Osteoblast (primary cell): Measurements from ENCODE around the gene STK32A. TPM values are rescaled to one million over a fixed set of nuclear protein-coding genes. Genes with fewer than 3 reads are reported as not detected.

Source experiments
- DNase-seq: peaks from one replicate; pipeline ENCODE4 v3.0.0; 2011; ENCODE audit warnings: low spot score, mixed read lengths; ENCODE audit not compliant: insufficient read length; ENCODE audit errors: missing footprints
- H2AFZ ChIP-seq: 2 replicates; pipeline ENCODE4 v1.6.0; 2011; ENCODE audit warnings: mild to moderate bottlenecking, low read length
- H3K27ac ChIP-seq: 2 replicates; pipeline ENCODE4 v1.5.1; 2011; ENCODE audit warnings: mild to moderate bottlenecking, low read depth, low read length, moderate library complexity
- H3K27me3 ChIP-seq: 2 replicates; pipeline ENCODE4 v1.6.0; 2012; ENCODE audit warnings: mild to moderate bottlenecking, control low read depth, inconsistent platforms, low read length, moderate library complexity; ENCODE audit not compliant: insufficient read depth
- H3K36me3 ChIP-seq: 2 replicates; pipeline ENCODE4 v1.5.1; 2011; ENCODE audit warnings: mild to moderate bottlenecking, low read length, control low read depth, moderate library complexity; ENCODE audit not compliant: insufficient read depth
- H3K4me1 ChIP-seq: 2 replicates; pipeline ENCODE4 v1.5.1; 2011; ENCODE audit warnings: mild to moderate bottlenecking, low read length, control low read depth, moderate library complexity; ENCODE audit not compliant: insufficient read depth
- H3K4me2 ChIP-seq: 2 replicates; pipeline ENCODE4 v1.6.0; 2011; ENCODE audit warnings: mild to moderate bottlenecking, low read length; ENCODE audit not compliant: insufficient read depth
- H3K4me3 ChIP-seq: fragments of 200-600 bp; sonication (generic); 3 replicates; pipeline ENCODE4 v1.5.1; 2012; ENCODE audit warnings: mild to moderate bottlenecking, low read length, inconsistent platforms; ENCODE audit not compliant: insufficient read depth
- H3K79me2 ChIP-seq: 2 replicates; pipeline ENCODE4 v1.6.0; 2012; ENCODE audit warnings: mild to moderate bottlenecking, low read length, control low read depth, inconsistent platforms; ENCODE audit not compliant: insufficient read depth
- H3K9me3 ChIP-seq: 2 replicates; pipeline ENCODE4 v1.5.1; 2011; ENCODE audit warnings: low read depth, low read length, control low read depth
- H4K20me1 ChIP-seq: 2 replicates; pipeline ENCODE4 v1.6.0; 2012; ENCODE audit warnings: mild to moderate bottlenecking, low read length, control low read depth; ENCODE audit not compliant: insufficient read depth
- total RNA-seq: library from RNA; depleted of rRNA; stranded (reverse); fragments of >200 nt; gene quantifications from 2 replicates; pipeline ENCODE4 v1.2.3, GENCODE V29; 2012
- TF ChIP-seq, protein P1 (sequence below): IDR thresholded peaks from 2 replicates; pipeline ENCODE4 v1.5.1; 2011; ENCODE audit warnings: mild to moderate bottlenecking, low read depth, low read length, moderate library complexity; ENCODE audit errors: extremely low read depth

The STK32A gene
- total RNA-seq, 1 donor, result 1.8 TPM

DNA sequence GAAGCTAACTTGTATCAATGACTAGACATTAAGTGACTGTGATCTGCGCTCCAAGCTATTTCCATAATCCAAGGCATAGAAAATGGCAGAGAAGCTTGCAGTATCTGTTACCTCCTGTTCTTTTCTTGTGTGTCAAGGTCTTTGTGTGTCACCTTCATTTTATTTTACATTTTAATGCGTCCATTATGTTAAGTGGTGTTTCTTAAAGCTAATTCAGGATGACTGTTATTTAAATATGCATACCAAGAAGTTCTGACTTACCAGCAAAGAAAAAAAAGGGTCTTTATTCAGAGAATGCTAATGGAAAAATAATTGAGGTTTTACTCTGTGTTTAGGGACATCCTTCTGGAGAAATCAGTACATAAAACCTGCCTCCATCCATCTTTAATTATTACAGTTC, 52.3 kb downstream of the STK32A start:
- Histone ChIP-seq H4K20me1 (no peaks in the 10 kb centered on the region), H3K4me2 (no peak overlapping the region), H3K27me3 (no peaks in the 10 kb centered on the region), H3K9me3 (no peaks in the 10 kb centered on the region), H3K79me2 (no peaks in the 10 kb centered on the region), H3K27ac (no peak overlapping the region), H3K4me1 (no peaks in the 10 kb centered on the region), H3K4me3 (no peak overlapping the region), H2AFZ (no peak overlapping the region), H3K36me3 (no peaks in the 10 kb centered on the region)
- no peak for DNase-seq
- TF ChIP-seq, protein P1, sequence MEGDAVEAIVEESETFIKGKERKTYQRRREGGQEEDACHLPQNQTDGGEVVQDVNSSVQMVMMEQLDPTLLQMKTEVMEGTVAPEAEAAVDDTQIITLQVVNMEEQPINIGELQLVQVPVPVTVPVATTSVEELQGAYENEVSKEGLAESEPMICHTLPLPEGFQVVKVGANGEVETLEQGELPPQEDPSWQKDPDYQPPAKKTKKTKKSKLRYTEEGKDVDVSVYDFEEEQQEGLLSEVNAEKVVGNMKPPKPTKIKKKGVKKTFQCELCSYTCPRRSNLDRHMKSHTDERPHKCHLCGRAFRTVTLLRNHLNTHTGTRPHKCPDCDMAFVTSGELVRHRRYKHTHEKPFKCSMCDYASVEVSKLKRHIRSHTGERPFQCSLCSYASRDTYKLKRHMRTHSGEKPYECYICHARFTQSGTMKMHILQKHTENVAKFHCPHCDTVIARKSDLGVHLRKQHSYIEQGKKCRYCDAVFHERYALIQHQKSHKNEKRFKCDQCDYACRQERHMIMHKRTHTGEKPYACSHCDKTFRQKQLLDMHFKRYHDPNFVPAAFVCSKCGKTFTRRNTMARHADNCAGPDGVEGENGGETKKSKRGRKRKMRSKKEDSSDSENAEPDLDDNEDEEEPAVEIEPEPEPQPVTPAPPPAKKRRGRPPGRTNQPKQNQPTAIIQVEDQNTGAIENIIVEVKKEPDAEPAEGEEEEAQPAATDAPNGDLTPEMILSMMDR, result no peak

DNA sequence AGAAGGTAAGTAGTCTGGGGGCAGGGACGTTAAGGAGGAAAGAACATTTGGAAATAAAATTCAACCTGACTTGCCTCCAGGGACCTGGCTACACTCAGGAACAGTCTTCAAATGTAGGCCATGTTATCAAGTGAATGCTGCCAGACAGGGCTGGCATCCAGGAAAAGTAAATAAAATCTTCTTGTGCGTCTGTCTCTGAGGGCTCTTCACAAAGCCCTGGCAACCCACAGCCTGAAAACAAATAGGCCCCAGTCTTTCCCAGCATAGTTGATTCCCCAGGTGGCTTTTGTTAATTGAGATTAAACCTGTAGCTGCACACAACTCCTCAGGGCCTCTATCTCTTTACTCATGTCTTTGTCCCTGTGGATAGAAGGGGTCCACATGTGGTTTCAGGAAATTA, 55.4 kb downstream of the STK32A start:
- Histone ChIP-seq H3K27me3 (no peaks in the 10 kb centered on the region), H3K4me3 (no peak overlapping the region), H4K20me1 (no peaks in the 10 kb centered on the region), H3K4me2 (no peak overlapping the region), H3K9me3 (no peaks in the 10 kb centered on the region), H3K4me1 (no peaks in the 10 kb centered on the region), H3K79me2 (no peaks in the 10 kb centered on the region), H3K27ac (no peak overlapping the region), H2AFZ (no peak overlapping the region), H3K36me3 (no peaks in the 10 kb centered on the region)
- no peak for DNase-seq
- TF ChIP-seq, protein P1, result no peak

DNA sequence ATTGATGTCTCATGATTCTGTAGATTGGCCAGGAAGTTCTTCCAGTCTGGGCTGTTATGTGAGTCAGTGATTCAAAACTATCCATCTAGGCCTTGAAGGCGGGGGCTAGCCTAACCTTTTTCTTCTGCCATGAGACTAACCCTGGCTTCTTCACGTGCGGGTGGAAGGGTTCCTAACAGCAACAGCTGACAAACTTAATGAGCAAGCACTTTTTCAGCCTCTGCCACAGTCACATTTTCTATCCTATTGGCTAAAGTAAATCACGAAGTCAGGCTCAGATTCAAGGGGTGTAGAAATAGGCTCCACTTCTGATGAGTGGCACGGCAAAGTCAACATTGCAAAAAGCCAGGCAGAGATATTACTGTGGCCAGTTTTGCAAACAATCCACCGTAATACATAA, 68.4 kb downstream of the STK32A start:
- TF ChIP-seq, protein P1, result no peak
- Histone ChIP-seq H2AFZ (peak overlapping the region; percentile 58), H3K4me3 (peak overlapping the region; percentile 38), H3K4me1 (peaks cover 21% of the 10 kb centered on the region), H3K27me3 (no peaks in the 10 kb centered on the region), H4K20me1 (no peaks in the 10 kb centered on the region), H3K4me2 (peak overlapping the region; percentile 64), H3K27ac (peak overlapping the region; percentile 88), H3K9me3 (no peaks in the 10 kb centered on the region), H3K36me3 (no peaks in the 10 kb centered on the region), H3K79me2 (no peaks in the 10 kb centered on the region)
- peak; percentile 42 for DNase-seq

DNA sequence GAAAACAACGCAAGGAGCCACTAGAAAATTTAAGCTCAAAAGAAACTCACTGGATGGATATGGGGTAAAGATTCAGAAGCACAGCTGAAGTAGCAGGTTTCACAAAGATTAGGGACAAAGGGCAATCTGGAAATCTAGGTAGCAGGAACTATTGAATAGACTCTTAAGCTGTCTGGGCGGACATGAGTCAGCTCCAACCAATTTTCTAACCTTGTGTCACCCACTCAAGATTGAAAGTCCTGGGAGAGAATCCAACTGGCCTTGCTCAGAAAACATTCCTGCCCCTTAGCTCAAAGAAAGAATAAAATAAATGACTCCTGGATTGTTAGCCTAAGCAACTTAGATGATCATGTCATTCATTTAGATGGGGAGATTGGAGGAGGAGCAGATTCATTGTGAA, 69.2 kb downstream of the STK32A start:
- Histone ChIP-seq H3K36me3 (no peaks in the 10 kb centered on the region), H3K27ac (peak overlapping the region; percentile 88), H3K27me3 (no peaks in the 10 kb centered on the region), H3K4me3 (peak overlapping the region; percentile 38), H3K79me2 (no peaks in the 10 kb centered on the region), H3K4me2 (peak overlapping the region; percentile 64), H3K4me1 (peaks cover 21% of the 10 kb centered on the region), H3K9me3 (no peaks in the 10 kb centered on the region), H4K20me1 (no peaks in the 10 kb centered on the region), H2AFZ (no peak overlapping the region)
- no peak for DNase-seq
- TF ChIP-seq, protein P1, result no peak
